Sigmoid colon (tissue), 4 donors: ENCODE results near the gene SLC16A13.
"Not testable (repeated sequence)": the region's sequence is repeated elsewhere in the genome, so short reads cannot be mapped to it uniquely, and the experiment has no call there.

Experiments used
- EP300 ChIP-seq, 4 donors: sonication (generic); formaldehyde crosslinking; IDR thresholded peaks; one replicate each; pipeline ENCODE4 v1.6.1; 2017; ENCODE audit warnings: antibody characterized with exemption in 4 of 4
- POLR2A ChIP-seq, 2 donors: fragments of 450-650 bp; IDR thresholded peaks; one replicate each; pipeline ENCODE4 v1.6.1; 2016; ENCODE audit warnings: antibody characterized with exemption in 2 of 2, mild to moderate bottlenecking in 2 of 2, moderate library complexity in 2 of 2
- POLR2AphosphoS5 ChIP-seq, 4 donors: sonication (generic); formaldehyde crosslinking; IDR thresholded peaks; one replicate each; pipeline ENCODE4 v1.6.1; 2017; ENCODE audit warnings: antibody characterized with exemption in 4 of 4
- TF ChIP-seq, protein P1 (sequence below), 4 experiments: fragments of 450-650 bp in 3 of 4; fragments of 200-600 bp in 1 of 4; IDR thresholded peaks; one replicate each; pipeline ENCODE4 v1.5.1; 2016 to 2019; ENCODE audit warnings: antibody characterized with exemption in 4 of 4, mild to moderate bottlenecking in 3 of 4, moderate library complexity in 2 of 4

DNA sequence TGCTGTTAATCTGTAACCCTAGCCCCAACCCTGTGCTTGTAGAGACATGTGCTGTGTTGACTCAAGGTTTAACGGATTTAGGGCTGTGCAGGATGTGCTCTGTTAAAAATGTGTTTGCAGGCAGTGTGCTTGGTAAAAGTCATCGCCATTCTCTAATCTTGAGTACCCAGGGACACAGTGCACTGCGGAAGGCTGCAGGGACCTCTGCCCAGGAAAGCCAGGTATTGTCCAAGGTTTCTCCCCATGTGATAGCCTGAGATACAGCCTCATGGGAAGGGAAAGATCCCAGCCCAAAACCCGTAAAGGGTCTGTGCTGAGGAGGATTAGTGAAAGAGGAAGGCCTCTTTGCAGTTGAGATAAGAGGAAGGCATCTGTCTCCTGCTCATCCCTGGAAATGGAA is 52.6 kb downstream of the SLC16A13 start:
- TF ChIP-seq, protein P1, sequence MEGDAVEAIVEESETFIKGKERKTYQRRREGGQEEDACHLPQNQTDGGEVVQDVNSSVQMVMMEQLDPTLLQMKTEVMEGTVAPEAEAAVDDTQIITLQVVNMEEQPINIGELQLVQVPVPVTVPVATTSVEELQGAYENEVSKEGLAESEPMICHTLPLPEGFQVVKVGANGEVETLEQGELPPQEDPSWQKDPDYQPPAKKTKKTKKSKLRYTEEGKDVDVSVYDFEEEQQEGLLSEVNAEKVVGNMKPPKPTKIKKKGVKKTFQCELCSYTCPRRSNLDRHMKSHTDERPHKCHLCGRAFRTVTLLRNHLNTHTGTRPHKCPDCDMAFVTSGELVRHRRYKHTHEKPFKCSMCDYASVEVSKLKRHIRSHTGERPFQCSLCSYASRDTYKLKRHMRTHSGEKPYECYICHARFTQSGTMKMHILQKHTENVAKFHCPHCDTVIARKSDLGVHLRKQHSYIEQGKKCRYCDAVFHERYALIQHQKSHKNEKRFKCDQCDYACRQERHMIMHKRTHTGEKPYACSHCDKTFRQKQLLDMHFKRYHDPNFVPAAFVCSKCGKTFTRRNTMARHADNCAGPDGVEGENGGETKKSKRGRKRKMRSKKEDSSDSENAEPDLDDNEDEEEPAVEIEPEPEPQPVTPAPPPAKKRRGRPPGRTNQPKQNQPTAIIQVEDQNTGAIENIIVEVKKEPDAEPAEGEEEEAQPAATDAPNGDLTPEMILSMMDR (IDR thresholded peaks at IDR 0.05) = not testable (repeated sequence)
- not testable (repeated sequence) for TF ChIP-seq POLR2A, POLR2AphosphoS5, EP300 (IDR thresholded peaks at IDR 0.05)
